Memory B cell (primary cell): ENCODE results near the gene PGM5.

Experiments
- ATAC-seq: fragments of 150-1000 bp; cut with Tn5 transposase; 2 replicates; pipeline ENCODE4 v1.10.0; 2021; ENCODE audit warnings: low read depth, mild to moderate bottlenecking, moderate library complexity
- DNase-seq, 2 donors: peaks; one replicate each; pipeline ENCODE4 v3.0.0; 2022; ENCODE audit warnings: low spot score in 2 of 2
- H3K27ac Mint-ChIP-seq: one replicate; pipeline ENCODE4 v1.8.0; 2022; ENCODE audit warnings: mild to moderate bottlenecking, moderate library complexity, mixed read lengths
- H3K27me3 Mint-ChIP-seq: one replicate; pipeline ENCODE4 v1.8.0; 2022; ENCODE audit warnings: mixed read lengths
- H3K36me3 Mint-ChIP-seq: one replicate; pipeline ENCODE4 v1.8.0; 2022; ENCODE audit warnings: mild to moderate bottlenecking, mixed read lengths
- H3K4me1 Mint-ChIP-seq: one replicate; pipeline ENCODE4 v1.8.0; 2022; ENCODE audit warnings: mixed read lengths
- H3K4me3 Mint-ChIP-seq: one replicate; pipeline ENCODE4 v1.8.0; 2022; ENCODE audit warnings: mild to moderate bottlenecking, moderate library complexity, mixed read lengths
- H3K9me3 Mint-ChIP-seq: one replicate; pipeline ENCODE4 v1.8.0; 2022; ENCODE audit warnings: mixed read lengths

The PGM5 gene

GRCh38 chr9:68437785-68438184 is 81.4 kb downstream of the PGM5 start:
- ATAC-seq, result no peak
- Mint-ChIP-seq H3K36me3 (no peaks in the 10 kb centered on the region), H3K4me3 (no peak overlapping the region), H3K4me1 (peaks cover 7% of the 10 kb centered on the region), H3K9me3 (peaks cover 9% of the 10 kb centered on the region), H3K27ac (no peak overlapping the region), H3K27me3 (peaks cover 7% of the 10 kb centered on the region)
- no peak for DNase-seq

- Mint-ChIP-seq H3K36me3 (no peaks in the 10 kb centered on the region), H3K4me3 (no peak overlapping the region), H3K4me1 (peaks cover 7% of the 10 kb centered on the region), H3K27ac (no peak overlapping the region), H3K27me3 (peaks cover 6% of the 10 kb centered on the region), H3K9me3 (peaks cover 9% of the 10 kb centered on the region)
- no peak for ATAC-seq
- DNase-seq, result no peak
Observed at GRCh38 chr9:68443624-68444023, 87.2 kb downstream of the PGM5 start.

GRCh38 chr9:68446836-68447235 is 90.4 kb downstream of the PGM5 start:
- Mint-ChIP-seq H3K4me3 (no peak overlapping the region), H3K27me3 (peaks cover 6% of the 10 kb centered on the region), H3K27ac (no peak overlapping the region), H3K9me3 (no peaks in the 10 kb centered on the region), H3K36me3 (no peaks in the 10 kb centered on the region), H3K4me1 (no peaks in the 10 kb centered on the region)
- DNase-seq, result no peak
- no peak for ATAC-seq

GRCh38 chr9:68447611-68448010 is 91.2 kb downstream of the PGM5 start:
- no peak for ATAC-seq
- no peaks in the 10 kb centered on the region for H3K9me3 Mint-ChIP-seq
- H3K27me3 Mint-ChIP-seq, result peaks cover 8% of the 10 kb centered on the region
- no peak overlapping the region for H3K4me3 Mint-ChIP-seq
- DNase-seq, result no peak
- H3K36me3 Mint-ChIP-seq, result no peaks in the 10 kb centered on the region
- peaks cover 3% of the 10 kb centered on the region for H3K4me1 Mint-ChIP-seq
- no peak overlapping the region for H3K27ac Mint-ChIP-seq

- DNase-seq (no peak), ATAC-seq (no peak)
- Mint-ChIP-seq H3K4me3 (no peak overlapping the region), H3K9me3 (no peaks in the 10 kb centered on the region), H3K4me1 (peaks cover 4% of the 10 kb centered on the region), H3K27me3 (peaks cover 2% of the 10 kb centered on the region), H3K27ac (no peak overlapping the region), H3K36me3 (no peaks in the 10 kb centered on the region)
Observed at GRCh38 chr9:68454579-68455334, 98.3 kb downstream of the PGM5 start.

GRCh38 chr9:68455451-68455850 is 99.0 kb downstream of the PGM5 start:
- Mint-ChIP-seq H3K27ac (no peak overlapping the region), H3K27me3 (peaks cover 2% of the 10 kb centered on the region), H3K4me3 (no peak overlapping the region), H3K4me1 (peaks cover 4% of the 10 kb centered on the region), H3K9me3 (no peaks in the 10 kb centered on the region), H3K36me3 (no peaks in the 10 kb centered on the region)
- no peak for ATAC-seq
- DNase-seq, result no peak

GRCh38 chr9:68457803-68458202 is 101.4 kb downstream of the PGM5 start:
- Mint-ChIP-seq H3K27ac (no peak overlapping the region), H3K4me1 (no peaks in the 10 kb centered on the region), H3K27me3 (peaks cover 2% of the 10 kb centered on the region), H3K36me3 (no peaks in the 10 kb centered on the region), H3K4me3 (no peak overlapping the region), H3K9me3 (no peaks in the 10 kb centered on the region)
- DNase-seq (no peak), ATAC-seq (no peak)

GRCh38 chr9:68458918-68459317 is 102.5 kb downstream of the PGM5 start:
- no peak for DNase-seq
- Mint-ChIP-seq H3K36me3 (no peaks in the 10 kb centered on the region), H3K9me3 (no peaks in the 10 kb centered on the region), H3K4me3 (no peak overlapping the region), H3K27me3 (peaks cover 6% of the 10 kb centered on the region), H3K27ac (no peak overlapping the region), H3K4me1 (no peaks in the 10 kb centered on the region)
- ATAC-seq, result no peak

GRCh38 chr9:68462105-68462775 is 105.8 kb downstream of the PGM5 start:
- Mint-ChIP-seq H3K9me3 (peaks cover 3% of the 10 kb centered on the region), H3K27me3 (peaks cover 8% of the 10 kb centered on the region), H3K4me3 (no peak overlapping the region), H3K4me1 (no peaks in the 10 kb centered on the region), H3K36me3 (no peaks in the 10 kb centered on the region), H3K27ac (no peak overlapping the region)
- ATAC-seq (no peak), DNase-seq (no peak)

- DNase-seq (no peak), ATAC-seq (no peak)
- H3K9me3 Mint-ChIP-seq, result peaks cover 3% of the 10 kb centered on the region
- no peaks in the 10 kb centered on the region for H3K36me3 Mint-ChIP-seq
- peaks cover 11% of the 10 kb centered on the region for H3K27me3 Mint-ChIP-seq
- H3K4me3 Mint-ChIP-seq, result no peak overlapping the region
- no peak overlapping the region for H3K27ac Mint-ChIP-seq
- no peaks in the 10 kb centered on the region for H3K4me1 Mint-ChIP-seq
Observed at GRCh38 chr9:68470067-68470466, 113.7 kb downstream of the PGM5 start.

GRCh38 chr9:68470634-68471033 is 114.2 kb downstream of the PGM5 start:
- no peak overlapping the region for H3K4me3 Mint-ChIP-seq
- peaks cover 3% of the 10 kb centered on the region for H3K9me3 Mint-ChIP-seq
- H3K27ac Mint-ChIP-seq, result no peak overlapping the region
- ATAC-seq (no peak), DNase-seq (no peak)
- H3K4me1 Mint-ChIP-seq, result no peaks in the 10 kb centered on the region
- no peaks in the 10 kb centered on the region for H3K36me3 Mint-ChIP-seq
- H3K27me3 Mint-ChIP-seq, result peaks cover 11% of the 10 kb centered on the region

GRCh38 chr9:68472119-68472518 is 115.7 kb downstream of the PGM5 start:
- H3K4me3 Mint-ChIP-seq, result no peak overlapping the region
- DNase-seq (no peak), ATAC-seq (no peak)
- H3K27me3 Mint-ChIP-seq, result peaks cover 13% of the 10 kb centered on the region
- no peaks in the 10 kb centered on the region for H3K4me1 Mint-ChIP-seq
- H3K9me3 Mint-ChIP-seq, result no peaks in the 10 kb centered on the region
- no peak overlapping the region for H3K27ac Mint-ChIP-seq
- peaks cover 2% of the 10 kb centered on the region for H3K36me3 Mint-ChIP-seq

GRCh38 chr9:68473790-68474189 is 117.4 kb downstream of the PGM5 start:
- Mint-ChIP-seq H3K27me3 (peaks cover 14% of the 10 kb centered on the region), H3K27ac (no peak overlapping the region), H3K4me3 (no peak overlapping the region), H3K9me3 (no peaks in the 10 kb centered on the region), H3K4me1 (no peaks in the 10 kb centered on the region), H3K36me3 (peaks cover 2% of the 10 kb centered on the region)
- ATAC-seq (peak; percentile 55), DNase-seq (no peak)

- Mint-ChIP-seq H3K36me3 (peaks cover 2% of the 10 kb centered on the region), H3K4me3 (no peak overlapping the region), H3K27ac (no peak overlapping the region), H3K27me3 (peaks cover 13% of the 10 kb centered on the region), H3K4me1 (no peaks in the 10 kb centered on the region), H3K9me3 (no peaks in the 10 kb centered on the region)
- ATAC-seq (no peak), DNase-seq (no peak)
Observed at GRCh38 chr9:68476422-68476821, 120.0 kb downstream of the PGM5 start.

- Mint-ChIP-seq H3K36me3 (peaks cover 2% of the 10 kb centered on the region), H3K4me1 (no peaks in the 10 kb centered on the region), H3K27ac (no peak overlapping the region), H3K27me3 (peaks cover 12% of the 10 kb centered on the region), H3K9me3 (no peaks in the 10 kb centered on the region), H3K4me3 (no peak overlapping the region)
- DNase-seq (no peak), ATAC-seq (no peak)
Observed at GRCh38 chr9:68476847-68477246, 120.4 kb downstream of the PGM5 start.
